H1 (cell line): ENCODE results near the gene MAP3K10. TPM values are rescaled to one million over a fixed set of nuclear protein-coding genes. Genes with fewer than 3 reads are reported as not detected.
"Not testable (repeated sequence)": the region's sequence is repeated elsewhere in the genome, so short reads cannot be mapped to it uniquely, and the experiment has no call there.

ENCODE experiments used
- CTCF ChIA-PET: fragments of 300-600 bp; sonication (Branson Sonifier 250); formaldehyde crosslinking; loops from one replicate; lab custom pipeline; 2021; ENCODE audit not compliant: partially characterized antibody; lab: Charles Lee
- POLR2A ChIA-PET: fragments of 300-600 bp; sonication (Branson Sonifier 250); formaldehyde crosslinking; loops from one replicate; lab custom pipeline; 2021; ENCODE audit warnings: inconsistent platforms; ENCODE audit not compliant: partially characterized antibody; lab: Charles Lee
- DNase-seq, 2 experiments: peaks; one replicate each; pipeline versions ENCODE4 v3.0.0 to v3.0.0-alpha.2; 2010 to 2022; ENCODE audit warnings: low spot score in 2 of 2, low read depth in 1 of 2, mixed read lengths in 1 of 2
- FAIRE-seq: peaks from 2 replicates; lab custom pipeline; 2011; peaks lifted over from hg19 to GRCh38; lab: Jason Lieb, UNC
- H2AFZ ChIP-seq: 2 replicates; pipeline ENCODE4 v1.8.1; 2012; ENCODE audit warnings: low read length, inconsistent platforms
- H2AK5ac ChIP-seq: 2 replicates; pipeline ENCODE4 v1.6.1; 2013; ENCODE audit warnings: low read depth, low read length
- H2BK120ac ChIP-seq: replicated peaks from 2 replicates; pipeline ENCODE3; 2013; ENCODE audit warnings: low read depth, low read length, inconsistent platforms
- H2BK12ac ChIP-seq: 2 replicates; pipeline ENCODE4 v1.6.1; 2013; ENCODE audit warnings: low read depth, low read length
- H2BK15ac ChIP-seq: 2 replicates; pipeline ENCODE4 v1.6.1; 2013; ENCODE audit warnings: low read length
- H2BK20ac ChIP-seq: 2 replicates; pipeline ENCODE4 v1.6.1; 2013; ENCODE audit warnings: low read length
- H2BK5ac ChIP-seq: 2 replicates; pipeline ENCODE4 v1.6.1; 2013; ENCODE audit warnings: low read depth, low read length
- H3K14ac ChIP-seq: 2 replicates; pipeline ENCODE4 v1.6.1; 2013; ENCODE audit warnings: inconsistent platforms; ENCODE audit not compliant: insufficient read length
- H3K18ac ChIP-seq: 2 replicates; pipeline ENCODE4 v1.6.1; 2013; ENCODE audit warnings: low read length; ENCODE audit errors: extremely low read depth
- H3K23ac ChIP-seq: 2 replicates; pipeline ENCODE4 v1.6.1; 2013; ENCODE audit warnings: inconsistent platforms; ENCODE audit not compliant: insufficient read length
- H3K23me2 ChIP-seq: 2 replicates; pipeline ENCODE4 v1.6.1; 2013; ENCODE audit warnings: low read depth, low read length
- H3K27ac ChIP-seq: 2 replicates; pipeline ENCODE4 v1.6.1; 2011; ENCODE audit warnings: low read depth, low read length, inconsistent platforms
- H3K27me3 ChIP-seq, 4 experiments: replicated peaks in 1 of 4; 1 replicate in 1 of 4; 2 replicates in 3 of 4; pipeline versions ENCODE4 v1.6.1 to v1.8.1; 2011 to 2013; ENCODE audit warnings: low read length in 3 of 4, mild to moderate bottlenecking in 3 of 4, inconsistent platforms in 2 of 4, mixed read lengths in 2 of 4, moderate library complexity in 1 of 4; ENCODE audit not compliant: control insufficient read depth in 3 of 4, insufficient read depth in 3 of 4; ENCODE audit errors: extremely low read depth in 1 of 4
- H3K36me3 ChIP-seq, 4 experiments: 2 replicates each; pipeline versions ENCODE4 v1.6.1 to v1.8.1; 2011 to 2013; ENCODE audit warnings: mild to moderate bottlenecking in 4 of 4, low read length in 3 of 4, moderate library complexity in 2 of 4, control low read depth in 1 of 4, inconsistent platforms in 1 of 4; ENCODE audit not compliant: insufficient read depth in 4 of 4, control insufficient read depth in 2 of 4
- H3K4ac ChIP-seq: replicated peaks from 2 replicates; pipeline ENCODE3; 2013; ENCODE audit warnings: low read length, low read depth, mixed read lengths, inconsistent platforms; ENCODE audit not compliant: insufficient read length
- H3K4me1 ChIP-seq, 4 experiments: replicated peaks in 1 of 4; 1 replicate in 1 of 4; 2 replicates in 3 of 4; pipeline versions ENCODE4 v1.6.1 to v1.8.1; 2011 to 2013; ENCODE audit warnings: low read length in 3 of 4, inconsistent platforms in 2 of 4, mixed read lengths in 1 of 4; ENCODE audit not compliant: insufficient read depth in 4 of 4, control insufficient read depth in 3 of 4
- H3K4me2 ChIP-seq, 2 experiments: 2 replicates each; pipeline versions ENCODE4 v1.6.1 to v1.8.1; 2011 to 2013; ENCODE audit warnings: low read depth in 2 of 2, low read length in 2 of 2, control low read depth in 1 of 2, inconsistent platforms in 1 of 2, mild to moderate bottlenecking in 1 of 2; ENCODE audit not compliant: insufficient read depth in 1 of 2
- H3K4me3 ChIP-seq, 4 experiments: fragments of 200-600, 300-600 bp in 1 of 4; sonication (generic), shearing (Covaris generic), sonication (Bioruptor Twin) in 1 of 4; 2 replicates each; pipeline versions ENCODE4 v1.5.1 to v1.8.1; 2011 to 2016; ENCODE audit warnings: low read length in 4 of 4, low read depth in 3 of 4, control low read depth in 2 of 4, inconsistent platforms in 2 of 4, mild to moderate bottlenecking in 2 of 4, mixed read lengths in 1 of 4, moderate library complexity in 1 of 4; ENCODE audit not compliant: insufficient read depth in 2 of 4; ENCODE audit errors: extremely low read depth in 1 of 4
- H3K56ac ChIP-seq: replicated peaks from 2 replicates; pipeline ENCODE3; 2013; ENCODE audit warnings: low read depth, mild to moderate bottlenecking, mixed read lengths, low read length, inconsistent platforms; ENCODE audit not compliant: insufficient read length
- H3K79me1 ChIP-seq: 2 replicates; pipeline ENCODE4 v1.6.1; 2013; ENCODE audit warnings: low read depth, low read length, control low read depth
- H3K79me2 ChIP-seq, 2 experiments: 2 replicates each; pipeline versions ENCODE4 v1.6.1 to v1.8.1; 2012 to 2013; ENCODE audit warnings: low read length in 2 of 2, mild to moderate bottlenecking in 2 of 2, inconsistent platforms in 1 of 2; ENCODE audit not compliant: insufficient read depth in 2 of 2, control insufficient read depth in 1 of 2
- H3K9ac ChIP-seq, 4 experiments: replicated peaks in 1 of 4; 1 replicate in 1 of 4; 2 replicates in 3 of 4; pipeline versions ENCODE4 v1.6.1 to v1.8.1; 2011 to 2013; ENCODE audit warnings: low read depth in 3 of 4, low read length in 3 of 4, control low read depth in 2 of 4, mild to moderate bottlenecking in 2 of 4, moderate library complexity in 2 of 4, inconsistent platforms in 1 of 4; ENCODE audit errors: extremely low read depth in 1 of 4
- H3K9me3 ChIP-seq, 2 experiments: 2 replicates each; pipeline versions ENCODE4 v1.6.1 to v1.8.1; 2012 to 2013; ENCODE audit warnings: mild to moderate bottlenecking in 2 of 2, moderate library complexity in 2 of 2, control low read depth in 1 of 2, inconsistent platforms in 1 of 2, low read depth in 1 of 2, low read length in 1 of 2, mixed read lengths in 1 of 2; ENCODE audit not compliant: insufficient read depth in 2 of 2
- H4K20me1 ChIP-seq, 2 experiments: replicated peaks in 1 of 2; 2 replicates each; pipeline versions ENCODE3 to v1.8.1; 2011 to 2013; ENCODE audit warnings: inconsistent platforms in 2 of 2, low read length in 2 of 2, mild to moderate bottlenecking in 1 of 2; ENCODE audit not compliant: insufficient read depth in 2 of 2, control insufficient read depth in 1 of 2
- H4K5ac ChIP-seq: 2 replicates; pipeline ENCODE4 v1.6.1; 2013; ENCODE audit warnings: low read length, low read depth, mixed read lengths, inconsistent platforms; ENCODE audit not compliant: insufficient read length
- H4K8ac ChIP-seq: 2 replicates; pipeline ENCODE4 v1.8.0; 2013; ENCODE audit warnings: mild to moderate bottlenecking, moderate library complexity, low read length, inconsistent platforms; ENCODE audit not compliant: insufficient read depth; ENCODE audit errors: extremely low read depth
- H4K91ac ChIP-seq: replicated peaks from 2 replicates; pipeline ENCODE3; 2013; ENCODE audit warnings: low read length, mixed read lengths, inconsistent platforms; ENCODE audit not compliant: insufficient read length
- WGBS, 2 experiments: shearing (Covaris generic) in 1 of 2; methylation state at CpG; one replicate each; pipeline versions ENCODE4 v1.1.6 to v1.1.7; 2013 to 2015; ENCODE audit warnings: low lambda C conversion rate in 2 of 2, mixed read lengths in 2 of 2, inconsistent platforms in 1 of 2, low coverage in 1 of 2, missing lambda C conversion rate in 1 of 2; ENCODE audit not compliant: insufficient replicate concordance in 2 of 2, insufficient coverage in 1 of 2, insufficient read length in 1 of 2; ENCODE audit errors: extremely low coverage in 1 of 2, missing lambda C conversion rate in 1 of 2; 5-methylcytosine and 5-hydroxymethylcytosine counted together
- polyA plus RNA-seq, 7 experiments: library from polyadenylated mRNA; depleted of rRNA in 3 of 7; stranded (reverse) in 5 of 7; unstranded in 2 of 7; fragments of >200 nt in 5 of 7; fragments of 200-250 nt in 2 of 7; gene quantifications; 1 replicate in 5 of 7; 2 replicates in 1 of 7; 4 replicates in 1 of 7; pipeline versions ENCODE4 v1.2.1 to v1.2.3, GENCODE V29; 2011 to 2013; ENCODE audit warnings: missing spikeins in 2 of 7, mixed read lengths in 2 of 7
- total RNA-seq: library from RNA; stranded (reverse); fragmentation: NEBNext Ultra II Directional; extraction: Animal tissue kit (Norgen Biotek cat#: 25700); gene quantifications from 2 replicates; pipeline ENCODE4 v1.2.1, GENCODE V29; 2021

MAP3K10 gene
- total and polyA plus RNA-seq, 2 of the 8 experiments (the other 6 are each of a cell fraction or from before 2014, with no cell fraction given): 4.9 to 15.9 TPM

DNA sequence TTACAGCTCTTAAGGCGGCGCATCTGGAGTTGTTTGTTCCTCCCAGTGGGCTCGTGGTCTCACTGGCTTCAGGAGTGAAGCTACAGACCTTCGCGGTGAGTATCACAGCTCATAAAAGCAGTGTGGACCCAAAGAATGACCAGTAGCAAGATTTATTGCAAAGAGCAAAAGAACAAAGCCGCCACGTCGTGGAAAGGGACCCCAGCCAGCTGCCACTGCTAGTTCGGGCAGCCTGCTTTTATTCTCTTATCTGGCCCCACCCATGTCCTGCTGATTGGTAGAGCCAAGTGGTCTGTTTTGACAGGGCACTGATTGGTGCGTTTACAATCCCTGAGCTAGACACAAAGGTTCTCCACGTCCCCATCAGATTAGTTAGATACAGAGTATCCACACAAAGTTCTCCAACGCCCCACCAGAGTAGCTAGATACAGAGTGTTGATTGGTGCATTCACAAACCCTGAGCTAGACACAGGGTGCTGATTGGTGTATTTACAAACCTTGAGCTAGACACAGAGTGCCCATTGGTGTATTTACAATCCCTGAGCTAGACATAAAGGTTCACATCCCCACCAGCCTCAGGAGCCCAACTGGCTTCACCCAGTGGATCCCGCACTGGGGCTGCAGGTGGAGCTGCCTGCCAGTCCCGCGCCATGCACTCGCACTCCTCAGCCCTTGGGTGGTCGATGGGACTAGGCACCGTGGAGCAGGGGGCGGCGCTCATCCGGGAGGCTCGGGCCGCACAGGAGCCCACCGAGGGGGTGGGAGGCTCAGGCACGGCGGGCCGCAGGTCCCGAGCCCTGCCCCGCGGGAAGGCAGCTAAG is 21.5 kb upstream of the MAP3K10 start:
- H3K23me2 ChIP-seq, H3K4me2 ChIP-seq, H2AFZ ChIP-seq, H3K4me3 ChIP-seq, H4K8ac ChIP-seq, H4K91ac ChIP-seq, H2BK20ac ChIP-seq, H2AK5ac ChIP-seq, H3K18ac ChIP-seq, H3K9me3 ChIP-seq, H2BK15ac ChIP-seq, H2BK120ac ChIP-seq, H3K27me3 ChIP-seq, H2BK12ac ChIP-seq, H2BK5ac ChIP-seq, FAIRE-seq, H3K4ac ChIP-seq, H4K5ac ChIP-seq, H3K4me1 ChIP-seq, H3K79me1 ChIP-seq, DNase-seq, H3K36me3 ChIP-seq, H4K20me1 ChIP-seq, H3K23ac ChIP-seq, H3K27ac ChIP-seq, H3K9ac ChIP-seq, H3K56ac ChIP-seq, H3K14ac ChIP-seq, H3K79me2 ChIP-seq: not testable (repeated sequence)
- POLR2A ChIA-PET: interaction anchor here (1.0 kb wide), 1 partner anchor 48 kb away, joined by 3 read pairs; no protein-coding TSS in a partner anchor
- CTCF ChIA-PET: interaction anchor here (0.7 to 1.4 kb wide), 5 partner anchors 18 to 67 kb away, joined by 3 read pairs; no protein-coding TSS in a partner anchor
- 94% methylated on average over 20 of the region's 30 CpGs; no CpG with 5 or more reads in 1 of the 2 experiments for WGBS, 2 experiments
